Iris pigment epithelial cell (primary cell): ENCODE measurements around the gene TLE1.
A peak's percentile ranks its signal among the peaks of the same experiment; 100 is the strongest.

Experiments
- DNase-seq: peaks from one replicate; pipeline ENCODE4 v3.0.0-alpha.2; 2011; ENCODE audit warnings: low read depth

TLE1 gene

GRCh38 chr9:81578606-81579005, 110.7 kb downstream of the TLE1 start:
- peak; percentile 62 for DNase-seq

DNA sequence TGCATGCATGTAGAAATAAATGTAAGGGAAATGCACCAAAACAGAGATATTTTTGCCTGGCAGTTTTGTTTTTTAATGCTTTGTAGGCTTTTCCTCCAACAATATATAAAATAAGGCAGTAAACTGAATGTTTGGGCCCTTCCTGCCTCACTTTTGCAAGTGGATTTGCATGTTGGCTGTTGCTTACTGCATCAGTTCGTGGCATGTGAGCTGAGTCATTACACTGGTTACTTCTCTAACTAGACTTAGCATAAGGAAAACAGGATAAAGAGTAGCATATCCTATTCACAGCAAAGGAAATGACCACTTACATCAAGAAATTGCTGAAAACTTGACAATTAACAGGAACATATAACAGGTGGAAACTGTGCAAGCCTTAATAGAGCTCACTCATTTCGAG, 113.4 kb downstream of the TLE1 start:
- peak; percentile 72 for DNase-seq

DNA sequence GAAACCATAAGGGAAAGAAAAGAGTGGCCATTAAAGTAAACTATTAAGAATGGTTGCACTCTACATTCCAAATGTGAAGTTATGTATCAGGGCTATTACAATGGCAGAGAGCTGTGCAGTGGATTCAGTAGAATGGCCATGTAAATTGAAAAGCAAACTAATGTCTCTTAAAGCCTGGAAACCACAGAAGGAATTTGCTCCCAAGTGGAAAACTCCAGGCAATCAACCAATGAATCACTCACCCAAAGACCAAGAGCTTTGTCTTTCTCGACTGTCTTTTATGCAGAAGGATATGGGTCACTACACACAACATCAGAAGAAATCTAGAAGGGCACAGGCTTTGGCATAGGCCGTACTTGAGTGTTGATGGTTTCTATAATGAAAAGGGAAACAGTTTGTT, 114.9 kb downstream of the TLE1 start:
- peak; percentile 51 for DNase-seq

DNA sequence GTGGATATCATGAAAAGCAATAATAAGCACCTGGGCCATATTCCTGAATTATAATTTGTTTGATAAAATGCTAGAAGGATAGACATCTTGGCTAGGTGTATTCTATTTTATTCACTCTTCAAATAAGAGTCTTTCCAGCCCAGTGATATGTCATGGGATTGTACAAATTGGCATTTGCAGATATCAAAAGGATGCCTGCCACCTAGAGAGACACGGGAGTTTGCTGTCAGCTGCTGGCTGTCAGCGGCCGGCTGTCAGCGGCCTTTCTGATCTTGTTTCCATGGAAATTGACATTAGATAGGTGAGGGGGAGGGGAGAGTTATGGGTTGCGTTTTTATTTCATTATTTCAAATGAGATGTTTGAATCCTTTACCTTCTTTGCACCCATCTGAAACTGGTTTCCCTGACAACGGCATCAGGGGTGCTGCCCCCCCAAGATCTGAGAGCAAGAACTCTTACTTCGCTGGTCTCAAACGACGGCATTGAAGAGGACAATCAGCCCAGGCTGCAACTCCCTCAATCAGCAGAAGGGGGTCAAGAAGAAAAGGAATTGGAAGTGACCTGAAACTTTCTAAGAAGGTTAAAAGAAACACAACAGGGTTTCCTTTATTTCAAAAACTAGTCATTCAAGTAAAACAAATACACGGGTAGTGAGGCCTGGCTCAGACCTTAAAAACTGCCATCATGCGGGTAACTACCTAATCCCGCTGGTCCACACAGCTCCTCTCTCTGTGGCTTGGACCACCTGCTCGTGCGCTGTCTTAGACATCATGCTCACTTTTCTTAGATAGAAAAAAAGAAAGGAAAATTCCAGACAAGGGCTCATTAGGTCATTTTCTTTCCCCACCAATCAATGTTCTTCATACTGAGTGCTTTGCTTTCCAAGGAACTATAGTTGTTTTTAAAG, 115.7 kb downstream of the TLE1 start:
- no peak for DNase-seq

DNA sequence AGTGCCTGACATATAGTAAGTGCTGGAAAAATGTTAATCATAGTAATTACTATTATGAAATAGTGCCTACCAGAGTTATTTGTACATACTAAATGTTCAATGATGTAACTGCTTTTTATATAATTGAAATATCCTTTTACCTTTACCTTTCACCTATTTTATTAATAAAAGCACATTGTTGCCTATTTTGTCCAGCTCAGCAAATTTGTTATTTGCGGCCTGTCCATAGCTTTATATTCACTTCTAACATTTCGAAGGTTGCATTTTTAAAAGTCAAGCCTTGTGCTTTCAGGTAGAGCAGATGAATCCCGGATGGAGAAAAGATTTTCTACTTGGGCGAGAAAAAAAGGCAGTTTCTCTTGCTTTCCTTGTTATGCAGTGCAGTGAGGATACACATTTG, 119.3 kb downstream of the TLE1 start:
- no peak for DNase-seq

DNA sequence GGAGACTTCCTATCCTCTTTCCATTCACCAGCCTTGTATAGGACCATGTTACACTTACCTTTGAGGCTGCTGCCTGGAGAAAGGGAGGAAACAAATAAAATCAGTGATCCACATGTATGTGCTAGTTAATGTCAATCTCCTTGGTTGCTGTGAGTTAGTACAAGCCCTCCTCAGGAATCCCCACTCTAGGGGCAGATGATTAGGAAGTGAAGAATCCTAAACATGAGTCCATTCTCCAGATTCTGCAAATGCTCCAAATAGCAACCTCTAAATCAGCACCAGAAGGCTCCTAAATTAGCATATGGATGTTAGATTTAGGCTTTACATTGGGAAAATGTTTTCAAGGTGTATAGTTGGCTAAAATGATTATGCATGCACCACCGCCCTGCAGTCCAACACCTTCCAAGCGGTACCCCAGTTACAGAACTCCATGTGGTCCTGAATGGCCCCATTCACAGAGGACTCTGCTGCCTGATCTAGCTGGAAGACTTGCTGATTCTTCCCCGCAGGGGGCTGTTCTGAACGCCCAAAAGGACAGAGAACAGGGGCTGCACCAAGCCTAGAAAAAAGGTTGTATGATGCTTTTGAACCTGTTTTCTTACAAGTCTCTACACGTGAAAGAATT, 123.2 kb downstream of the TLE1 start:
- DNase-seq: no peak

- no peak for DNase-seq
These were observed 123.7 kb downstream of the TLE1 start for GRCh38 chr9:81565609-81566008.

GRCh38 chr9:81565144-81565543, 124.2 kb downstream of the TLE1 start:
- DNase-seq: no peak

DNA sequence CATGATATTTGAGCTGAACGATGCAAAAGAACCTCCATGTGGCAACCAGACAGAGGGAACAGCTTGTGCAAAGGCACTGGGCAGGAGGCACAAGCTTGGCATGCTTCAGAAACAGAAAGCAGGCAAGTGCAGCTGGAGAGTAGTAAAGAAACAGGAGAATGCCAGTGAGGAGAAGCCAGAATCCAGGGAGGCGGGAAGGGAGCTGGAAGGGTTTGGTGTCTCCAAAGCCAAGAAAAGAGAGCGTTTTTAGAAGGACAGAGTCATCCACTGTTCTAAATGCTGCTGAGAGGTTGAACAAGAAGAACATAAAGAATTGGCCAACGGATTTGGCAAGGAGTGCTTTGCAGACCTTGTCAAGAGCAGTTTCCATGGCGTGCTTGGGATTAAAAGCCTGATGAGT, 124.7 kb downstream of the TLE1 start:
- DNase-seq: no peak

GRCh38 chr9:81563739-81564138, 125.6 kb downstream of the TLE1 start:
- DNase-seq: no peak

- DNase-seq: no peak
These were observed 126.3 kb downstream of the TLE1 start for GRCh38 chr9:81563020-81563407.

- DNase-seq: peak; percentile 74
These were observed 126.9 kb downstream of the TLE1 start for GRCh38 chr9:81562231-81563019.

GRCh38 chr9:81560851-81561732, 128.3 kb downstream of the TLE1 start:
- peak; percentile 35 for DNase-seq

- DNase-seq: peak; percentile 97
These were observed 129.6 kb downstream of the TLE1 start for GRCh38 chr9:81559709-81560108.

DNA sequence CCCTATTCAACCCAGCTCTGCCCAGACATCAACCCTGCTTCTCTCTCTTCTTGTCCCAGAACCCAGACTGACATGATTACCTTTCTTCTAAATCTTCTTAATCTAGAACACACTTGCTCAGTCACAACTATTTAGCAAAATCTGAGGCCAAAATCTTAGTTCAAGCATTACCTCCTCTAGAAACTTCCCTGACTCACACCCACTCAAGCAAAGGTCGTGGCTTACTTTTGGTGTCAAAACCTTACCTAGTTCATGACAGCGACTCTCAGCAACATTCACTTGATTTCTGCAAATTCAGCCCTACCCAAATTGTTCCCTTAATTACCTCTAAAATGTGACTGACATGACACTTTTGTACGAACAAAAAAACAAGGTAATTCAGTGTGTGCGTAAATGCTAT, 130.2 kb downstream of the TLE1 start:
- DNase-seq: no peak

DNA sequence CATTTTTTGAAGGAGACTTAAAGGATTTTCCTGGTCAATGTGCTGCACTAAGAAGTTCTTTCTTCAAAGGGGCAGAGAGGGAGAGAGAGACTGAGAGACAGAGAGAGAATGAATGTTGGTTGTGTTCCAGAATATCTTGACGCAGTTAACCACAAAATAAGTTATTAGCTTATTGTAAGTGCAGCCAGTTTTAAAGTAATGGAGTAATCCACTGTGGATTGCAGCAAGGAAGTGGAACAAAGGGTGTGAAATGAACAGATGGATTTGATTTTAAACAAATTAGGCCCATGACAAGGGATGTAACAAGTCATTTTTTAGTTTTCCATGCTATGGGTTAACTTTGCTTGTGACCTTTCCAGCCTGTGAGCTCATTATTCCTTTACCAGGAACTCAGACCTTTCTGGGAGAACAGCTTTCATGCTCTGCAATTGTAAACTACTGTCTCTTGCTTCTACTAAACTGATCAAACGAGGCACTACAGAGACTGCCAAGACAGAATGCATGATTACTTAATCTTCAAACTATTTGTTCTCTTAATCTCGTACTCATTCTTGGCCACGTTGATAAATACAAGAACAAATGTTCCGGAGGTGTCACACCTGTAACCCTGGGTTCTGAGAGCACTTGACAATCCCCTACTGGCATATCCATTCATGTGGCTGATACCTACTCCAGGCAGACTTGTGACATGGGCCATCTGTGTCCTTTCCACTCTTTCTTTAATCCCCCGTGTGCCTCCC, 131.1 kb downstream of the TLE1 start:
- DNase-seq: peak; percentile 84

- DNase-seq: no peak
These were observed 131.8 kb downstream of the TLE1 start for GRCh38 chr9:81557452-81558090.

GRCh38 chr9:81556923-81557322, 132.4 kb downstream of the TLE1 start:
- DNase-seq: no peak

GRCh38 chr9:81552581-81552991, 136.8 kb downstream of the TLE1 start:
- no peak for DNase-seq

DNA sequence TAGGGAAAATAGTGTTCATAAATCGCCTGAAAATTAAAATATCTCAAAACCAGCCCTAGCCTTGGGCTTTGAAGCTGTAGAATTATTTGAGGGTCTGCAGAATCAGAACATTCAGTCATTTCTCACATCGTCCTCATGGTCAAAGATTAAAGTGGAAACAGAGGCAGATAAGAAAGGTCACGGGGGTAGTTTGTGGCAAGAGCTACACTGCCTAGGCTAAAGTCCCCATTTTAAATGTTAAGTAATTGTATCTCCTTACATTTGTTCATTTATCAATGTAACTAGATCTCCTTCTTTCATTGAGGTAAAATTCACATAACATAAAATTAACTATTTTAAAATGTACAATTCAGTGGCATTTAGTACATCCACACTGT, 139.2 kb downstream of the TLE1 start:
- DNase-seq: no peak
